Measurements from ENCODE around the gene HPN.

DNA sequence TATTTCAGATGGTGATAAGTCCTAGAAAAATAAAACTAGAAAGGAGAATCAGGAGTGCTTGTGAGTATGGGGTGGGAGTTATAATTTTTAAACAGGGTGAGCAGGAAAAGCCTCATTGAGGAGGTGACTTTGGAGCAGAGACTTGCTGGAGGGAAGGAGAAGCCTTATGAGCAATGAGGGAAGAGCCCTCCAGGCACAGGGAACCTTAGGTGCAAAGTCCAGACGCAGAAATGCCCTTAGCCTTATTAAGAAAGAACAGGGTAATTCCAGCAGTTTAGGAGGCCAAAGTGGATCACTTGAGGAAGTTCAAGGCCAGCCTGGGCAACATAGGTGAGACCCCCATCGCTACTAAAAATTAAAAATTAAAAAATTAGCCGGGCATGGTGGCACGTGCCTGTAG lies 53.1 kb downstream of the HPN start:
- TF ChIP-seq, protein P1, sequence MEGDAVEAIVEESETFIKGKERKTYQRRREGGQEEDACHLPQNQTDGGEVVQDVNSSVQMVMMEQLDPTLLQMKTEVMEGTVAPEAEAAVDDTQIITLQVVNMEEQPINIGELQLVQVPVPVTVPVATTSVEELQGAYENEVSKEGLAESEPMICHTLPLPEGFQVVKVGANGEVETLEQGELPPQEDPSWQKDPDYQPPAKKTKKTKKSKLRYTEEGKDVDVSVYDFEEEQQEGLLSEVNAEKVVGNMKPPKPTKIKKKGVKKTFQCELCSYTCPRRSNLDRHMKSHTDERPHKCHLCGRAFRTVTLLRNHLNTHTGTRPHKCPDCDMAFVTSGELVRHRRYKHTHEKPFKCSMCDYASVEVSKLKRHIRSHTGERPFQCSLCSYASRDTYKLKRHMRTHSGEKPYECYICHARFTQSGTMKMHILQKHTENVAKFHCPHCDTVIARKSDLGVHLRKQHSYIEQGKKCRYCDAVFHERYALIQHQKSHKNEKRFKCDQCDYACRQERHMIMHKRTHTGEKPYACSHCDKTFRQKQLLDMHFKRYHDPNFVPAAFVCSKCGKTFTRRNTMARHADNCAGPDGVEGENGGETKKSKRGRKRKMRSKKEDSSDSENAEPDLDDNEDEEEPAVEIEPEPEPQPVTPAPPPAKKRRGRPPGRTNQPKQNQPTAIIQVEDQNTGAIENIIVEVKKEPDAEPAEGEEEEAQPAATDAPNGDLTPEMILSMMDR (IDR thresholded peaks at IDR 0.05; ENCODE audit: low read length): no peak
- TF ChIP-seq EZH2 (IDR thresholded peaks at IDR 0.05; ENCODE audit: borderline replicate concordance, low read length): no peak
